Measurements from ENCODE around the gene OR10A5.
A peak's percentile ranks its signal among the peaks of the same experiment; 100 is the strongest.
"Not testable (repeated sequence)": the region's sequence is repeated elsewhere in the genome, so short reads cannot be mapped to it uniquely, and the experiment has no call there.

OR10A5 gene, protein sequence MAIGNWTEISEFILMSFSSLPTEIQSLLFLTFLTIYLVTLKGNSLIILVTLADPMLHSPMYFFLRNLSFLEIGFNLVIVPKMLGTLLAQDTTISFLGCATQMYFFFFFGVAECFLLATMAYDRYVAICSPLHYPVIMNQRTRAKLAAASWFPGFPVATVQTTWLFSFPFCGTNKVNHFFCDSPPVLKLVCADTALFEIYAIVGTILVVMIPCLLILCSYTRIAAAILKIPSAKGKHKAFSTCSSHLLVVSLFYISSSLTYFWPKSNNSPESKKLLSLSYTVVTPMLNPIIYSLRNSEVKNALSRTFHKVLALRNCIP
- total RNA-seq = 0 reads per million in 4 donors

DNA sequence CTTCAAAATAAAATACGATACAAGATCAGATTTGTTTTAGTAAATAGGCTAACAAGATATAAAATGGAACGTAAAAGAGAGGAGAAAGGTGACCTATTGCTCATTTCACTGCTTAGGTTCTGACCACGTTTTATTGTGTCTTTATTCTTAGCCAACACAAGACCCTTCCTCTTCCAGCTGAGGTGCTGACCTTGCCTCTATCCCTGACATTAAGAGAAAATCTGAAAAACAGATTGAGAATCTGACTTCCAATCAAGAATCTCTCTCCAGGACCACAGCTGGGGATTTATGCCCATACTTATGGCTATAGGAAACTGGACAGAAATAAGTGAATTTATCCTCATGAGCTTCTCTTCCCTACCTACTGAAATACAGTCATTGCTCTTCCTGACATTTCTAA lies at the start of gene OR10A5:
OR10A5 (plus strand) TSS at position 301 of the 400 bp plus-strand sequence; CDS start at position 301, 0 bp downstream.
- no peak for DNase-seq

DNA sequence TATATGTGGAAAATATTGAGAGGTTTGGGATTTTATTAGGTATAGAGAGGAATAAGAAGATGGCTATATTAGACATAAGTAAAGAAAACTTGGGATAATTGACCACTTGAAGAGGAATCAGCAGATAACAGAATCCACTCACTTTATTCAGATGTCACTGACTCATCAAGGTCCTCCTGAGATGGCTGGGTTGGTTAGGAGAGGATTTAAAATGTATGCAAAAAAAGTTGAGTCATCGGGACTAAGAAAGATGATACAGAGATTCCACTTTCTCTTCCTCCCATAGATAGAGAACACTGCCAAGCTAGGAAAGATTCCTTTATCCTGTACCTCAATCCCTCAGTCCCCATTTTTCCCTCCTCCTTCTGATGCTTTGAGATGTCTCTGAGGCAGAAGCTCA lies 46.1 kb upstream of the OR10A5 start, which contains the start of gene OR6A2:
OR6A2 (minus strand) TSS at position 288 of the 400 bp plus-strand sequence. CDS start 3,981 bp downstream, outside the sequence.
- DNase-seq = no peak

DNA sequence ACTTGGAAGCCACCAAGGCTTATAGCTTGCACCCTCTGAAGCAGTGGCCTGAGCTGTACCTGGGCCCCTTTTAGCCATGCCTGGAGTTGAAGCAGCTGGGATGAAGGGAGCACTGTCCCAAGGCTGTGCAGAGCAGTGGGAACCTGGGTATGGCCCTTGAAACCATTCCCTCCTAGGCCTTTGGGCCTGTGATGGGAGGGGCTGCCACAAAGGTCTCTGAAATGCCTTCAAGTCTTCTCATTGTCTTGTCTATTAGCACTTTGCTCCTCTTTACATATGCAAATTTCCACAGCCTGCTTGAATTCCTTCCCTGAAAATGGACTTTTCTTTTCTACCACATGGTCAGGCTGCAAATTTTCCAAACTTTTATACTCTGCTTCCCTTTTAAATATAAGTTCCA lies 44.4 kb upstream of the OR10A5 start:
- not testable (repeated sequence) for DNase-seq

DNA sequence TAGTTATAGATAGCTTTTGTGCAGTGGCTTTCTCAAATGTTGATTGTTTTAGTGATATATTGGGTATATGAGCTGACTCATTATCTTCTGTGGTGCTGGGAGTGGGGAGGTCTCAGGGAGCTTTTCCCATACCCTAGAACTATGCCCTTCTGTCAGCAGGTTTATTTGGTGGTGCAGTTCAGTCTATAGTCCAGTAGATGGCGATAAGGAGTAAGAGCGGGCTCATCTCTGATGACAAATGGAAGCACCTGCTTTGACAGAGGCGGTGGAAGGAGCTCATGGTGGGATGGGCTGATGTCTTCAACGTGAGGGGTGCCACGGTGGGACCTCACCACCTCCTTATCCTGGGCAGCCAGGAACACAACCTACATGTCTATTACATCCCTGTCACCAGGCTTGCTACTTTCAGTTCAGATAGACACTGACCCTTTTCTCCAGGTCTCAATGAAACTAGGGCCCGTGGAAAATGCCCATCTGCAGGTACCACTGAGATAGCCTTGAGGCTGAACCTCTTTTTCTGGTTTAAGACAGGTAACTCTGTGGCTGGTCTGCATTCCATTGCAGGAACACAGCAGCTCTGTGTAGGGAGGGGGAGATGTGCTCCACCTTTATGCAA lies 33.0 kb upstream of the OR10A5 start:
- peak in 3 of 5 donors; percentile 6 to 44 (median 17) for DNase-seq

DNA sequence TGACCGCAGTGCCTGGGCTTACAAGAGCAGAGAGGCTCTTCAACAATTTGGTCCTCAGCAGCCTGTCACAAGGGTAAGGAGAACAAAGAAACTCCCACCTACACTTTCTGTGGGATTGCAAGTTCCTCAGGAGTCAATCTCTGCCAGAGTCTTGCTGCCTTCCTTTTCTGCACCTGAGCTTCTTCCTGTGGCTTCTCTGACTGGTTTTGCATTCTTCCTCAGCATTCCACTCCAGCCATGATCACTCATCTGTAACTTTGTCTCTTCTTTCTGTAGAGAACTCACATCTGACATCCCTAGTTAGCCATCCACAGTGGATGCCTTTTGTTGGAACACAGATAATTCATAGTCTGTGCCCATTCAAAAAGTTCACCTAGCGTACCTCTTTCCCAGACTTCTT lies 31.8 kb upstream of the OR10A5 start:
- DNase-seq = no peak

DNA sequence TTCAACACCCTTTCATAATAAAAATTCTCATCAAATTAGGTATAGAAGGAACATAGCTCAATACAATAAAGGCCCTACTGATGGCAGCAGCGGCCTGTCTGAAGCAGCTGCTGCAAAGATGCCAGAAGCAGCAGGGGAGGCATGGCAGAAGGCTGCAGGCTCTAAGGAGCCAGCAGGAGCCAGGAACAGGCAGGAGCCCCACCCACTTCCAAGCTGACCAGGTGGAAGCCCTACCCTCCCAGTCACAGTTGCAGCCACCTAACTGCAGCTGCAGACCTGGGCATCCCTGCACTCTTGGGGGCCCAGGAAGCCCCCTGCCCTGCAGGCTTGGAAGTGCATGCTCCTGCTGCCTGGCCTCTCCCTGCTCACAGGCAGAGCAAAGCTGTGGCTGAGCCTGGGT lies 27.8 kb upstream of the OR10A5 start:
- no peak for DNase-seq

DNA sequence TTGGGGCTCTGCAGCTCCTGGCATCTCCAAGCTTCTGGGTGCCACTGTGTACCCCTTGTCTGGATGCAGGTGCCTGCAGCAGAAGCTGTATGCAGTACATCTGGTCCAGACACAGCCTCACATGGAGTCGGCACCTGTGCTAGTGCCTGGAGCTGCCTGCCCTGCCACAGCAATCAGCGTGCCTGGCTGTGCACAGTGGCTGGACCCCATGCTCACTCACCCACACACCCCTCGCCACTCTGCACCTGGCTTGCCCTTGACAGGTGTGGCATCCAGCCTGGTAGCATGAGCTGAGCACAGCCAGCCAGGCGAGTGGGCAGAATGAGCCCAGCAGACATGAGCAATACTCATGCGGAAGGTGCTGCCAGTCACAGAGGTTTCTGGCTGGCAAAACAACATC lies 26.5 kb upstream of the OR10A5 start:
- no peak for DNase-seq

DNA sequence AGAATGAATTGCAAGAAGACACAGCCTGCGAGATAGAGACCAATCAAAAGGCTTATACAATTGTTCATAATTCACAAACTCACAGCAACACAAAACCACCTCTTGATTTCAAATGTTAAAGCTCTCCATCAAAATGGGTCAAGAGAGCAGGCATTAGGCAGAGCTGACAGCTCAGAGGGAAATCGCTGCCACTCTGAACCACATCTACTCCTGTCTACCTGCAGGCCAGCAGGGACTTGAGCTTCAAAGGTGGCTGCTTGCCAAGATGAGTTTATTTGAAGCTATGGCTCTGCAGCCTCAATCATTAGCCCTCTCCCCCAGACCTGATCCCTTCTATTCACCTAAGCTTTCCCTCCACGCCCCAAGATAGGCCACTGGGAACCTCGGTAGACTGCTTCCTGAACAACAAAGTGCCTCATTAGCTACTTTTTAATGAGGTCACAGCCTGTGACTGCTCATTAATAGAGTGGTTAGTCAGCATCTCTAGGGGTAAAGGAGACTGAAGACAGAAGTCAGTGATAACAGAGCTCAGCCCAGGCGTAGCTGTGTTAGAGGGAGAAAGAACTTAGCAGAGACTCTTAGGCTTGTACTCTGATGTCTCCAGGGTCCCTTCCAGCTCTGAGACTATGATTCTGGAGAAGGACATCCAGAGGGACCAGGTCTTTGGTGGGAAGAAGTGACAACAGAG lies 21.2 kb upstream of the OR10A5 start:
- DNase-seq = no peak

DNA sequence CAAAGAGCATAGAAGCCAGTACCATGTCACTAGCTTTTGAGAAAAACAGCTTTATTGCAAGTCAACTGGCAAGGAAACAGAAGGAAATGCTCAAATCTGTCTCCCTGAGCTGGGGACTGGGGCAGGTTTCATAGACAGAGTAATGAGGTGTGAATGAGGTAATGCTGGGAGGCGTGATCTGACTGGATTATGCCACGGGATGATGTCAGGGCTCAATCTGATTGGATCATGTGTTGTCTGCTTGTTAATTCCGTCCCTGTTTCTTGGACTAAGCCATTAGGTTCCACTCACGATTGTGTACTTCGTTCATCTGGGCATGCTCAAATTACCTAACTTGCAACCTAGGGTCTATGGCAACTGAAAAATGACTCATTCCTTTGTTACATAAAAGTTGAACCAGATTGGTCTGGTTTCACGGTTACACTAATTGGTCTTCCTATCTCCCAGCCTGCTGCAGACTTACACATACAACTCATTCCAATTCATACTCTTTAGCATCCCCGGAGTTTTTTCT lies 20.2 kb upstream of the OR10A5 start:
- no peak for DNase-seq

DNA sequence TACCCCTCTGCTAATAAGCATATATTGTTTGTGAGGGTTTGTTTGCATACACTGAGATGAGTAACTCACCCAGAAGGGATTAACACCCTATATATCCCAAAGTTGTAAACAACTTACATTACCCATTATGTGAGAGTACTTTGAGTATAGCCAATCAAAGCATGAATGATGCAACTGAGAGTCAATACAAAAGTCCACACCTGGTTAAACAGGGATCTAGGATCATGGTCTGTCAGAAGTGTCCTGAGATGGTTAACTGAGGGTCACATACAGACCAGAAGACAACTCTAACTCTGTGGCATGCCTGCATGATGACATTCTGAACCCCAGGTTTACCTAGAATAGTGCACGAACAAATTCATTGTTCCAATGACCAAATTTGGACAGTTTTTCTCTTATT lies 17.4 kb upstream of the OR10A5 start:
- DNase-seq = no peak

DNA sequence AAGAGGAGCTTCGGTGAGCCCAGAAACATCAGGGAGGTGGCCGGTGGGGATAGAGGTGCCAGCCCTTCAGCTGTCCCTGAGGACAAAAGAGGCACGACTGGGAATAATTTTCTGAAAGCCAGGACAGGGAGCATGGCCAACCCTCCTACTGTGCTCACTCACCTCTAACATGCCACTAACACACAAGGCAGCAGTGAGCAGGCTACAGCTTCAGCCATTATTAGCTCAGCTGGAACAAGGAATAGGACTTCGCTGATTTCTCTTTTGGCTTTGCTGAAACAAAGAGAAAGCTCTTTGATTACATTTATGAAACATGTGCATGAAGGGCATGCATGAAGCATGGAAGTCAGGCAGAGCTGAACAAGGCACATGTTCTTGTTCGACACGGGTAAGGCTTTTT lies 12.1 kb upstream of the OR10A5 start:
- DNase-seq = no peak

DNA sequence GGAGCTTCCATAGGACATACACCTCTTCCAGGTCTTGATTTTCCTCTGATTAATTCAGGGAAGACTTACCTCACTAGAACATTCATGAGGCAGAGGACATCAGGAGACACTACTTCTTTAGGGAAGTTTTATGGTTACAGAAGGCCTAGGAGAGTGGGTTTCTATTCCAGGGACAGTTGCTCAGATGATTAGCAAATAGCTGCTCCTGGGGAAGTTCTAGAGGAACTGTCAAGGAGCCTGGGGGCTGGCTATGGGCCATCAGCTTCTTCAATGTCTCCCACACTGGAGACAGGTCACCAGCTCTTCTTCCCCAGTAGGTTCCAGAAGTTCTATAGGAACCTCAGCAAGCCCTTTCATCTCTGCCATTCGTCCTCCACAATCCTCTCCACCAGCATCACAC lies 11.5 kb upstream of the OR10A5 start:
- no peak for DNase-seq

DNA sequence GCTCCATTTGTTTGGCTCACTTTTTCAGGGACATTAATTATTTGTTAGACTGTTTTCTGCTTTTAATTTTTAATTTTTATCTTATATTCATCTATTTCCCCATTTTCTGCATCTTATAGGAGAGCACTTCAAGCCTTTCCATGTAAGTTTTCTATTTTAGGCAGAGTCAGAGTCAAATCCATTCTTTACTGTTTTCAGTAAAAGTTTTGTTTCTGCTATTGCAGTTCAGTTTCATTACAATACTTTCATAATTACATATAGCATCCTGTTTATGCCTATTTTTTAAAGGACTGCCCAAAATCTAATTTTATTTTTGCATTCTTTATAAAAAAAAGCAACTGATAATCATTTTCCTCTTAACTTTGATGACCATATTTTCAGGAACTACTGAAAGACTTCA lies 3.8 kb upstream of the OR10A5 start:
- DNase-seq = peak in 1 of 5 donors; percentile 7

DNA sequence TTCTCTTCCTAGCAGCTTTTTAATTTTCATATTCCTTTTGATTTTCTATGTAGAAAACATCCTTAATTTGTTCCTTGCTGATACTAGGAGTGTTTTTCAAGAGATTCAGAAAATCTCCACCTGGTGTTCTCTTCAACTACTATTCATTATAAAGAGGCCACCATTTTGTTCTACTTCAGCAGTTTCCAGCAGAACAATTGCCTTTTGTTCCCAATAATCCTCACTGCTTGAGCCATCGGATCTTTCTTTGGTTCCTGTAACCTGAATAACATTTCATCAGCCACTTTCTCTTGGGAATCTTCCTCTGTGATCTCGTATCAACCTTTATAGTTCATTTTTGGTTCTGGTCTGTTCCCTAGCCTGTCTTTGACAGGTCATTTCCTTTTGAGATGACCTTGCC lies 1.8 kb upstream of the OR10A5 start:
- no peak for DNase-seq

DNA sequence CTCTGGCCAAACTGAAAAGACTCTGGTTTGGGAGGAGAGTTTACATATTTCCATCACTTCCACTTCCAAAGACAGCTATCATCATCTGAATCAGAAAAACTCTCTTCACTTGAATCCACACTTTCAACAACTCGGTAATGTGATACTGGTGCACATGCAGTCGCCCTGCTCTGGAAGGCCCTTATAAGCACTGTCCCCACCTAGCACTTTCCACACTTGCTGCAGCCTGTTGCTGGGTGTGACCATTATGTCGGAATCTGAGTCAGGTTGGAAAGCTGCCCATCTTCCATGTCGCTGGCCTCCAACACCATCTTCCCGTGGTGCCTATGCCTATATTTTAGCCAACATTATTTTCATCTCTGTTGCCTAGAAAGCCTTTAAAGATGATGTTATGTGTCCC lies 1.1 kb upstream of the OR10A5 start:
- DNase-seq = no peak

DNA sequence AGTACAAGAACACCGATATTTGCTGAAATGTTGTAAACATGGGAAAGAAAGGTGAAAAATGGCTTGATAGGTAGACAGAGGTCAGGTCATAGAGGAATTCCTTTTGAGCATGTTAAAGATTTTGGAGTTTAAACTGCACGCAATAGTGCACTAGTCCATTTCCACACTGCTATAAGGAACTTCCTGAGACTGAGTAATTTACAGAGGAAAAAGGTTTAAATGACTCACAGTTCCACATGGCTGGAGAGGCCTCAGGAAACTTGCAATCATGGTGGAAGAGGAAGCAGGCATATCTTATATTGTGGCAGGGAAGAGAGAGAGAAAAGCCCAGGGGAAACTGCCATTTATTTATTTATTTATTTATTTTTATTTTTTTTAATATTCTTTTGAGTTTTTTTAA lies 5.0 kb downstream of the OR10A5 start:
- no peak for DNase-seq

DNA sequence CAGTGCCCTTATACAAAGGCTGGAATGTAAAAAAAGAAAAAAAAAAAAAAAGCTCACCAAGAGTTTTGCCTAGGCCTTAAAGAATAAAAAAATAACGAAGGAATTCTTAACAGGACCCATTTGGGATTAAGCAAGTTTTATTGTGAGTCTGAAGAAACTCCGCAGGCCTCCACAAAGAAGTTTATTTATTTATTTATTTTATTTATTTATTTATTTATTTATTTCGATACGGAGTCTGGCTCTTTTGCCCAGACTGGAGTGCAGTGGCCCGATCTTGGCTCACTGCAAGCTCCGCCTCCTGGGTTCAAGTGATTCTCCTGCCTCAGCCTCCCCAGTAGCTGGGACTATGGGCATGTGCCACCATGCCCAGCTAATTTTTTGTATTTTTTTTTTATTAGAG lies 9.3 kb downstream of the OR10A5 start:
- not testable (repeated sequence) for DNase-seq

DNA sequence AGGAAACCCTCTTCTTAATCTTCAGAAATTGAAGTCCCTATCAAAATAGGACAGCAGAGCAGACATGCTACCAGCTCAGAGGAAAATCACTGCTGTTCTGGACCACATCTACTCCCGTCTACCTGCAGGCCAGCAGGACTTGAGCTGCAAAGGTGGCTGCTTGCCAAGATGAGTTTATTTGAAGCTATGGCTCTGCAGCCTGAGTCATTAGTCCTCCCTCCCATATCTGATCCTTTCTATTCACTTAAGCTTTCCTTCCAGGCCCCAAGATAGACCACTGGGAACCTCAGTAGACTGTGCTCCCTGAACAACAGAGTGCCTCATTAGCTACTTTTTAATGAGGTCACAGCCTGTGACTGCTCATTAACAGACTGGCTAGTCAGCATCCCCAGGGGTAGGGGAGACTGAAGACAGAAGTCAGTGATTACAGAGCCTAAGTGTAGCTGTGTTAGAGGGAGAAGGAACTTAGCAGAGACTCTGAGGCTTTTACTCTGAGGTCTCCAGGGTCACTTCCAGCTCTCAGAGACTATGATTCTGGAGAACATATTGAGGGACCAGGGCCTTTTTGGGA lies 10.6 kb downstream of the OR10A5 start:
- no peak for DNase-seq

DNA sequence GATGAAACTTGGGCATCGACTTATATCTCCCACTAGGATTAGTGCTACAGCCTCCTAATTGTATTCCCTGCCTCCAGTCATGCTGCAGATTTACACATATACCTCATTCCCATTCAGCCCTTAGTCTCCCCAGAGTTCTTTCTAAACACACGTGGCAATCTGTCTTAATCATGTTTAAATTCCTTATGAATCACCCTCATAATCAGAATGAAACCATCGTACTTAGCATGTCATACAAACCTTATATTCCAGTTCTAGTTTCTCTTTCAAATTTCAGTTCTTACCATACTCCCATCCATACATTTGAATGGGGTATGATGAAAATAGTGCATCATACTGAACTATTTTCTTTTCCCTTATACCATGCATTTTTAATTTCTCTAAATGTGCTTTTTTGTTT lies 11.4 kb downstream of the OR10A5 start:
- DNase-seq = peak in 1 of 5 donors; percentile 39

DNA sequence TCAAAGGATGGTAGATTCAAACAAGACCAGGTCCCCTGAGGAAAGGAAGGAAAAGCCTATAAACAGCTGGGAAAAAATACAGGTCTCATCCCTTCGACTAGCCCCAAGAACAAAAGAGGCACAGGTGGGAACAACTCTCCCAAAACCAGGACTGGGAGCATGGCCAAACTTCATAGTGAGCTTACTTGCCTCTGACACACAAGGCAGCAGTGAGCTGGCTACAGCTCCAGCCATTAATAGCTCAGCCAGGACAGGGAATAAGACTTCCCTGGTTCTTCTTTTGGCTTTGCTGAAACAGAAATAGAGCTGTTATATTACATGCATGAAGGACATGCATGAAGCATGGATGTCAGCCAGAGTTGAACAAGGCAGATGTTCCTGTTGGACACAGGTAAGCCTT lies 17.5 kb downstream of the OR10A5 start, which contains the start of gene OR10A2:
OR10A2 (plus strand) TSS at position 97 of the 400 bp plus-strand sequence. CDS start 6,698 bp downstream, outside the sequence.
- no peak for DNase-seq

DNA sequence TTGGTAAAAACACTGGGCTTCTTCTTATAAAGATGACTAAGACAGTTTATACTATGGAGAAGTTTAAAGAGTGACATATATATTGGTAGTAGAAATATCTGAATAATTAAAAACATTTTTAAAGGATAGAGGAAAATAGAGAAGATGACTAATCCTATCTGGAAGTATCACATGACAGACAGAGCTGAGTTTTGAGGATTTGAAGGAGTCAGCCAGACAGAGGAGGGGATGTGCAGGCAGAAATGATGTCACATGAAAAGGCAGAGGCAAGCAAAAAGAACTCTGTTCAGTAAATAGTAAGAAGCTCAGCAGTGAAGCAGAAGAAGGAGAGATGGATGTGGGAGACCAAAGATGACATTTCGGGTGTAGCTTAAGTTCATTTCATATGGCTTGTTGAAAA lies 19.0 kb downstream of the OR10A5 start:
- no peak for DNase-seq

DNA sequence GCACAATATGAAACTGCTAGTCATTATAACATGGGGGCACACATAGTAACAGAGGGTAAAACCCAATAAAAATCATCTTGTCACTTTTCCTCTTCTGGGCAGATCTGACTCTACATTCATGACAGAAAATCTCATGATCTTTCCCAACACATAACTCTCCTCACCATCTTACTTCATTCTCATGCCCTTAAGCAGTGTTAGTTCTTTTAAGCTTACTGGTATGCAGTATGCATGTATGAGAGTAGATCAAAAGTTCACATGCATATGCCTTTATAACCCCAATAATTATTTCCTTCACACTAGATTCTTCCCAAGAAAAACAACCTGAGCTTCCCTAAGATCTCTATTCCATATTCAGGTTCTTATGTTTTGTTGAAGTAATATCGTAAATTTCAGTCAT lies 25.8 kb downstream of the OR10A5 start:
- DNase-seq = no peak

DNA sequence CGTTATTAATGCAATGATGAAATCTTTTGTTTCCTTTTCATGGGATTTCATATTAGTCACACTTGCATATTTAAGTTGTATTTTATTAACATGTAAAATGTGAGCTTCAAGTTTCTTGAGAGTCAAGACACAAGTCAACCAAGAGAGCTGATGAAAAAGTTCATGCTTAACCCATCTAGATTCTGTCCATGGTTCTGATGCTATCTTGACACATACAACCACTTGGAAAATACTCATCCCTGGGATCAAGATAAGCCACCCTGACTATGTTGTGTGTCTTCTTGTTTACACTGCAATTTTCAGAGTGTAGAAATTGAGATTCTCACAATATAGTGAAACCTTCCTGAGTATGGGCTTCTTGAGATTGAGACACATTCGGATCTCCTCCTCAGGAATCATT lies 30.3 kb downstream of the OR10A5 start:
- no peak for DNase-seq
